B cell (primary cell): ENCODE measurements around the gene TCIRG1. TPM values are rescaled to one million over a fixed set of nuclear protein-coding genes. Genes with fewer than 3 reads are reported as not detected.

Experiments
- ATAC-seq: fragments of 200-7000 bp; cut with Tn5 transposase; one replicate; pipeline ENCODE4 v1.10.0; 2021; ENCODE audit warnings: low read depth, mild to moderate bottlenecking, moderate number of reproducible peaks, moderate library complexity
- CTCF ChIA-PET: fragments of 350-600 bp; sonication (Branson Sonifier 250); formaldehyde crosslinking; loops from one replicate; lab custom pipeline; 2021; ENCODE audit warnings: antibody characterized with exemption, inconsistent platforms; lab: Charles Lee
- POLR2A ChIA-PET: fragments of 350-600 bp; sonication (Branson Sonifier 250); formaldehyde crosslinking; loops from one replicate; lab custom pipeline; 2021; ENCODE audit warnings: antibody characterized with exemption; lab: Charles Lee
- DNase-seq: peaks from one replicate; pipeline ENCODE4 v3.0.0; 2013
- H2AFZ ChIP-seq: 2 replicates; pipeline ENCODE4 v1.6.1; 2012; ENCODE audit warnings: mild to moderate bottlenecking, low read depth, low read length; ENCODE audit not compliant: insufficient read depth, poor library complexity, severe bottlenecking
- H3K27ac ChIP-seq, 2 donors: 1 replicate in 1 of 2; 2 replicates in 1 of 2; pipeline ENCODE4 v1.5.1; 2012 to 2013; ENCODE audit warnings: low read length in 2 of 2, mild to moderate bottlenecking in 2 of 2, moderate library complexity in 1 of 2
- H3K27me3 ChIP-seq, 4 experiments: fragments of 200-600 bp in 1 of 4; sonication (generic) in 1 of 4; replicated peaks in 1 of 4; 1 replicate in 2 of 4; 2 replicates in 2 of 4; pipeline versions ENCODE4 v1.6.1 to v1.7.0; 2013 to 2016; ENCODE audit warnings: low read length in 3 of 4, mild to moderate bottlenecking in 2 of 4, mixed read lengths in 1 of 4, moderate library complexity in 1 of 4; ENCODE audit not compliant: insufficient read depth in 4 of 4, control insufficient read depth in 3 of 4; ENCODE audit errors: control extremely low read depth in 1 of 4
- H3K36me3 ChIP-seq, 2 experiments: replicated peaks in 1 of 2; 1 replicate in 1 of 2; 2 replicates in 1 of 2; pipeline versions ENCODE4 v1.6.1 to v1.7.1; 2013; ENCODE audit warnings: low read length in 1 of 2; ENCODE audit not compliant: insufficient read depth in 2 of 2, control insufficient read depth in 1 of 2; ENCODE audit errors: control extremely low read depth in 1 of 2, extremely low read depth in 1 of 2
- H3K4me1 ChIP-seq, 2 donors: fragments of 200-600 bp in 1 of 2; sonication (generic) in 1 of 2; 1 replicate in 1 of 2; 2 replicates in 1 of 2; pipeline versions ENCODE4 v1.5.1 to v1.6.1; 2013 to 2017; ENCODE audit warnings: low read length in 2 of 2; ENCODE audit not compliant: control insufficient read depth in 2 of 2, insufficient read depth in 2 of 2
- H3K4me2 ChIP-seq: replicated peaks from 2 replicates; pipeline ENCODE3; 2012; ENCODE audit warnings: mild to moderate bottlenecking, low read depth, low read length; ENCODE audit not compliant: poor library complexity, severe bottlenecking
- H3K4me3 ChIP-seq, 5 experiments: fragments of 200-600 bp in 1 of 5; sonication (generic) in 1 of 5; 1 replicate in 3 of 5; 2 replicates in 2 of 5; pipeline versions ENCODE4 v1.5.1 to v1.7.0; 2011 to 2016; ENCODE audit warnings: low read length in 4 of 5, mild to moderate bottlenecking in 4 of 5, low read depth in 2 of 5, control low read depth in 1 of 5, moderate library complexity in 1 of 5; ENCODE audit not compliant: insufficient read depth in 1 of 5; ENCODE audit errors: control extremely low read depth in 1 of 5, extremely low read depth in 1 of 5
- H3K79me2 ChIP-seq: fragments of 200-600 bp; sonication (generic); one replicate; pipeline ENCODE4 v1.6.0; 2016; ENCODE audit warnings: low read length; ENCODE audit not compliant: control insufficient read depth, insufficient read depth
- H3K9ac ChIP-seq: fragments of 200-600 bp; sonication (generic); 2 replicates; pipeline ENCODE4 v1.6.1; 2017; ENCODE audit warnings: mild to moderate bottlenecking, low read length, moderate library complexity
- H3K9me3 ChIP-seq, 3 donors: one replicate each; pipeline versions ENCODE4 v1.6.1 to v1.7.1; 2013; ENCODE audit warnings: low read length in 2 of 3; ENCODE audit not compliant: control insufficient read depth in 2 of 3, insufficient read depth in 1 of 3; ENCODE audit errors: control extremely low read depth in 1 of 3
- H4K20me1 ChIP-seq: 2 replicates; pipeline ENCODE4 v1.6.0; 2012; ENCODE audit warnings: mild to moderate bottlenecking, low read length; ENCODE audit not compliant: insufficient read depth, control insufficient read depth, poor library complexity, severe bottlenecking
- H3K27ac Mint-ChIP-seq: one replicate; pipeline ENCODE4 v1.8.0; 2021; ENCODE audit warnings: mixed read lengths
- H3K27me3 Mint-ChIP-seq: one replicate; pipeline ENCODE4 v1.8.0; 2021; ENCODE audit warnings: mixed read lengths
- H3K4me1 Mint-ChIP-seq: one replicate; pipeline ENCODE4 v1.8.0; 2021; ENCODE audit warnings: mixed read lengths
- H3K4me3 Mint-ChIP-seq: one replicate; pipeline ENCODE4 v1.8.0; 2021; ENCODE audit warnings: mixed read lengths
- H3K9me3 Mint-ChIP-seq: one replicate; pipeline ENCODE4 v1.8.0; 2022; ENCODE audit warnings: mixed read lengths; ENCODE audit not compliant: insufficient read depth
- EZH2 ChIP-seq: IDR thresholded peaks from 2 replicates; pipeline ENCODE4 v1.6.1; 2012; ENCODE audit warnings: borderline replicate concordance, low read depth, mild to moderate bottlenecking, moderate library complexity, low read length; ENCODE audit not compliant: insufficient read depth, poor library complexity, severe bottlenecking
- WGBS: methylation state at CpG from one replicate; pipeline ENCODE4 v1.1.5; 2013; ENCODE audit warnings: missing lambda C conversion rate; ENCODE audit not compliant: insufficient coverage; 5-methylcytosine and 5-hydroxymethylcytosine counted together
- intact Hi-C: fragments of 100-400 bp; cut with micrococcal nuclease; formaldehyde crosslinking; loops from one replicate; pipeline ENCODE4 v1.10.0; 2022
- polyA plus RNA-seq: library from polyadenylated mRNA; depleted of rRNA; stranded (reverse); fragments of >200 nt; gene quantifications from 2 replicates; pipeline ENCODE4 v1.2.3, GENCODE V29; 2012
- total RNA-seq, 2 donors: library from RNA; stranded (reverse); fragments of 120-200 nt in 1 of 2; gene quantifications; 1 replicate in 1 of 2; 2 replicates in 1 of 2; pipeline versions ENCODE4 v1.2.3 to v1.2.4, GENCODE V29; 2013 to 2022
- TF ChIP-seq, protein P1 (sequence below): fragments of 200-600 bp; IDR thresholded peaks from one replicate; pipeline ENCODE4 v1.8.0; 2022; ENCODE audit warnings: antibody characterized with exemption, mild to moderate bottlenecking

Gene TCIRG1
- total and polyA plus RNA-seq, 2 donors (not counting 1 experiment from before 2014, with no cell fraction given) = 305 to 725 TPM

DNA sequence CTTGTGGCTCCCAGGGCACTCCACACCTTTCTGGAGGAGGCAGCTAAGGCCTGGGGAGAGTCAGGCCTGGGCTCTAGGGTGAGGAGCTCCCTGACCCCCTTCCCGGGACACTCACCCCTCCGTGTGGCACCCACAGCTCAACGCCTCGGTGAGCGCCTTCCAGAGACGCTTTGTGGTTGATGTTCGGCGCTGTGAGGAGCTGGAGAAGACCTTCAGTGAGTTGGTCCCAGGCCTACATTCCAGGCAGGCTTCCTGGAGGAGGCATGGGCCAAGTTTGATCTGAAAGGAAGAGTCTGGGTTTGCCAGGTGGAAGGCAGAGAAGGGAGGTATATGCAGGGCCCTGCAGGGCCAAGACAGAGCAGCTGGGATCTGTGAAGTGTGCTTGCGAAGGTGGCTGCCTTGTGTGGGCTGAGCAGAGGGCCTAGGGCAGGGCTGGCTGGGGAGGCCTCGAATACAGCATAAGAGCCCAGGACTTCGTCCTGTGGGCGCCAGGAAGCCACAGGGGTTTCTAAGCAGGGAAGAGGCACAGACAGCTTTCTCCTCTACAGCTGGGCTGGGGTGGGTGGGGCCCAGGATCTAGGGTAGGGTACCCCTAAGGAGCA, 2.9 kb downstream of the TCIRG1 start:
- Histone ChIP-seq H3K9ac (no peak overlapping the region), H3K4me3 (no peak overlapping the region), H3K27ac (peak overlapping the region in 1 of 2 donors; percentile 83), H3K79me2 (peaks cover 33% of the 10 kb centered on the region), H3K4me2 (peak overlapping the region; percentile 99), H3K36me3 (peaks cover 0 to 36% of the 10 kb centered on the region in 2 experiments), H3K4me1 (peaks cover 22 to 44% of the 10 kb centered on the region in 2 donors), H2AFZ (no peak overlapping the region), H3K27me3 (no peaks in the 10 kb centered on the region), H4K20me1 (peaks cover 33% of the 10 kb centered on the region), H3K9me3 (no peaks in the 10 kb centered on the region)
- ChIA-PET CTCF (interaction anchor here (1.2 to 2.5 kb wide), 3 partner anchors 33 to 59 kb away, joined by 3 to 8 read pairs (median 4); partner anchors contain the start of gene ALDH3B1), POLR2A (no interaction called here)
- ATAC-seq (no peak), DNase-seq (no peak)
- 80% methylated on average over 10 of the region's 12 CpGs for WGBS
- Mint-ChIP-seq H3K9me3 (no peaks in the 10 kb centered on the region), H3K27ac (peak overlapping the region; percentile 77), H3K27me3 (no peaks in the 10 kb centered on the region), H3K4me1 (peaks cover 30% of the 10 kb centered on the region), H3K4me3 (peak overlapping the region; percentile 39)
- intact Hi-C loops = loop anchor here (2.0 kb wide), 1 partner anchor 39 kb away; no protein-coding TSS in a partner anchor
- no peak for TF ChIP-seq EZH2
- TF ChIP-seq, protein P1, sequence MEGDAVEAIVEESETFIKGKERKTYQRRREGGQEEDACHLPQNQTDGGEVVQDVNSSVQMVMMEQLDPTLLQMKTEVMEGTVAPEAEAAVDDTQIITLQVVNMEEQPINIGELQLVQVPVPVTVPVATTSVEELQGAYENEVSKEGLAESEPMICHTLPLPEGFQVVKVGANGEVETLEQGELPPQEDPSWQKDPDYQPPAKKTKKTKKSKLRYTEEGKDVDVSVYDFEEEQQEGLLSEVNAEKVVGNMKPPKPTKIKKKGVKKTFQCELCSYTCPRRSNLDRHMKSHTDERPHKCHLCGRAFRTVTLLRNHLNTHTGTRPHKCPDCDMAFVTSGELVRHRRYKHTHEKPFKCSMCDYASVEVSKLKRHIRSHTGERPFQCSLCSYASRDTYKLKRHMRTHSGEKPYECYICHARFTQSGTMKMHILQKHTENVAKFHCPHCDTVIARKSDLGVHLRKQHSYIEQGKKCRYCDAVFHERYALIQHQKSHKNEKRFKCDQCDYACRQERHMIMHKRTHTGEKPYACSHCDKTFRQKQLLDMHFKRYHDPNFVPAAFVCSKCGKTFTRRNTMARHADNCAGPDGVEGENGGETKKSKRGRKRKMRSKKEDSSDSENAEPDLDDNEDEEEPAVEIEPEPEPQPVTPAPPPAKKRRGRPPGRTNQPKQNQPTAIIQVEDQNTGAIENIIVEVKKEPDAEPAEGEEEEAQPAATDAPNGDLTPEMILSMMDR = no peak
